Suprapubic skin (tissue), 4 donors: Measurements from ENCODE around the gene ACOT12.

ENCODE experiments used
- EP300 ChIP-seq: sonication (generic); formaldehyde crosslinking; IDR thresholded peaks from one replicate; pipeline ENCODE4 v1.6.1; 2017; ENCODE audit warnings: antibody characterized with exemption
- POLR2A ChIP-seq, 2 donors: fragments of 450-650 bp; IDR thresholded peaks; one replicate each; pipeline ENCODE4 v1.6.1; 2017; ENCODE audit warnings: antibody characterized with exemption in 2 of 2, mild to moderate bottlenecking in 2 of 2, moderate library complexity in 2 of 2
- POLR2AphosphoS5 ChIP-seq, 3 donors: sonication (generic); formaldehyde crosslinking; IDR thresholded peaks; one replicate each; pipeline ENCODE4 v1.6.1; 2017; ENCODE audit warnings: antibody characterized with exemption in 3 of 3
- TF ChIP-seq, protein P1 (sequence below), 2 donors: fragments of 200-600 bp in 1 of 2; fragments of 450-650 bp in 1 of 2; sonication (generic) in 1 of 2; IDR thresholded peaks; one replicate each; pipeline ENCODE4 v1.5.1; 2016 to 2019; ENCODE audit warnings: antibody characterized with exemption in 2 of 2, mild to moderate bottlenecking in 1 of 2, moderate library complexity in 1 of 2

GRCh38 chr5:81397176-81397575 is 3.2 kb upstream of the ACOT12 start:
- no peak for TF ChIP-seq EP300
- no peak for TF ChIP-seq POLR2A (IDR thresholded peaks at IDR 0.05)
- TF ChIP-seq, protein P1, sequence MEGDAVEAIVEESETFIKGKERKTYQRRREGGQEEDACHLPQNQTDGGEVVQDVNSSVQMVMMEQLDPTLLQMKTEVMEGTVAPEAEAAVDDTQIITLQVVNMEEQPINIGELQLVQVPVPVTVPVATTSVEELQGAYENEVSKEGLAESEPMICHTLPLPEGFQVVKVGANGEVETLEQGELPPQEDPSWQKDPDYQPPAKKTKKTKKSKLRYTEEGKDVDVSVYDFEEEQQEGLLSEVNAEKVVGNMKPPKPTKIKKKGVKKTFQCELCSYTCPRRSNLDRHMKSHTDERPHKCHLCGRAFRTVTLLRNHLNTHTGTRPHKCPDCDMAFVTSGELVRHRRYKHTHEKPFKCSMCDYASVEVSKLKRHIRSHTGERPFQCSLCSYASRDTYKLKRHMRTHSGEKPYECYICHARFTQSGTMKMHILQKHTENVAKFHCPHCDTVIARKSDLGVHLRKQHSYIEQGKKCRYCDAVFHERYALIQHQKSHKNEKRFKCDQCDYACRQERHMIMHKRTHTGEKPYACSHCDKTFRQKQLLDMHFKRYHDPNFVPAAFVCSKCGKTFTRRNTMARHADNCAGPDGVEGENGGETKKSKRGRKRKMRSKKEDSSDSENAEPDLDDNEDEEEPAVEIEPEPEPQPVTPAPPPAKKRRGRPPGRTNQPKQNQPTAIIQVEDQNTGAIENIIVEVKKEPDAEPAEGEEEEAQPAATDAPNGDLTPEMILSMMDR (IDR thresholded peaks at IDR 0.05), result no peak
- TF ChIP-seq POLR2AphosphoS5 (IDR thresholded peaks at IDR 0.05), result no peak
